DND-41 (cell line): ENCODE data around the gene SMC1B.

Source experiments
- ATAC-seq: fragments of 200-7000 bp; cut with Tn5 transposase; 3 replicates; pipeline ENCODE4 v1.9.1; 2021; ENCODE audit warnings: low read depth; ENCODE audit not compliant: insufficient read depth
- DNase-seq: peaks from one replicate; pipeline ENCODE4 v3.0.0-alpha.2; 2020
- H2AFZ ChIP-seq: 2 replicates; pipeline ENCODE4 v1.6.0; 2012; ENCODE audit warnings: low read depth, low read length
- H3K27ac ChIP-seq: 2 replicates; pipeline ENCODE4 v1.5.1; 2012; ENCODE audit warnings: low read length, inconsistent platforms
- H3K27me3 ChIP-seq: fragments of 200-600 bp; sonication (generic); 2 replicates; pipeline ENCODE4 v1.6.0; 2012; ENCODE audit warnings: low read length, mild to moderate bottlenecking, inconsistent platforms; ENCODE audit not compliant: insufficient read depth, poor library complexity
- H3K36me3 ChIP-seq: 2 replicates; pipeline ENCODE4 v1.5.1; 2012; ENCODE audit warnings: low read length, inconsistent platforms; ENCODE audit not compliant: insufficient read depth
- H3K4me1 ChIP-seq: 2 replicates; pipeline ENCODE4 v1.5.1; 2012; ENCODE audit warnings: mild to moderate bottlenecking, low read length; ENCODE audit not compliant: insufficient read depth
- H3K4me2 ChIP-seq: 2 replicates; pipeline ENCODE4 v1.6.0; 2012; ENCODE audit warnings: mild to moderate bottlenecking, moderate library complexity, low read length, inconsistent platforms; ENCODE audit not compliant: insufficient read depth
- H3K4me3 ChIP-seq, 2 experiments: fragments of 200-600 bp in 1 of 2; shearing (Covaris generic) in 1 of 2; 2 replicates each; pipeline ENCODE4 v1.5.1; 2012 to 2016; ENCODE audit warnings: inconsistent platforms in 2 of 2, low read length in 2 of 2, mild to moderate bottlenecking in 2 of 2, low read depth in 1 of 2, moderate library complexity in 1 of 2
- H3K79me2 ChIP-seq: 2 replicates; pipeline ENCODE4 v1.6.0; 2012; ENCODE audit warnings: low read length, inconsistent platforms; ENCODE audit not compliant: insufficient read depth
- H3K9ac ChIP-seq: 2 replicates; pipeline ENCODE4 v1.6.0; 2012; ENCODE audit warnings: low read depth, mild to moderate bottlenecking, inconsistent platforms, low read length, moderate library complexity
- H3K9me3 ChIP-seq: 2 replicates; pipeline ENCODE4 v1.5.1; 2012; ENCODE audit warnings: low read length, moderate library complexity, mild to moderate bottlenecking, inconsistent platforms; ENCODE audit not compliant: insufficient read depth, severe bottlenecking
- H4K20me1 ChIP-seq: 2 replicates; pipeline ENCODE4 v1.6.0; 2012; ENCODE audit warnings: low read length; ENCODE audit not compliant: insufficient read depth
- EZH2 ChIP-seq: IDR thresholded peaks from 3 replicates; pipeline ENCODE4 v1.6.1; 2012; ENCODE audit warnings: borderline replicate concordance, low read depth, mild to moderate bottlenecking, moderate library complexity, low read length, inconsistent platforms; ENCODE audit not compliant: severe bottlenecking
- TF ChIP-seq, protein P1 (sequence below): IDR thresholded peaks from 2 replicates; pipeline ENCODE4 v1.5.1; 2012; ENCODE audit warnings: borderline replicate concordance, low read length, moderate library complexity, mild to moderate bottlenecking; ENCODE audit not compliant: poor library complexity, severe bottlenecking; ENCODE audit errors: extremely low read depth

The SMC1B gene

DNA sequence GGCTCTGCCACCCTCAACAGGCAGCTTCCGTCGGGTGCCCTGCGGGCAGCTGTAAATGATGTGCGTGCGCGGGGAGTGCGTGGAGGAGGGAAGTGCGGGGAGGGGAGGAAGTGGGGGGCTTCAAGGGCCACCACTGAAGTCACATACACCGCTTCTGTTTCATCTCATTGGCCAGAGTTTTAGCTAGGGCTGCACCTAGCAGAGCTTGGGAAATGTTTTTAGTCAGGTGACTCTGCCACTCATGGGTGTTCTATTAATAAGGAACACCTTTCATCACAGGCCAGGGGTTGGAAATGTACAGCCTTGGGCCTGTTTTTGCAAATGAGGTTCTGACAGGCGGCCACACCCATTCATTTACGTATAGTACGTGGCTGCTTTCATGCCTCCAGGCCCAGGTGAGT is 89.1 kb downstream of the SMC1B start:
- Histone ChIP-seq H3K4me3 (no peak overlapping the region), H2AFZ (no peak overlapping the region), H4K20me1 (peaks cover 16% of the 10 kb centered on the region), H3K4me2 (no peak overlapping the region), H3K9me3 (no peaks in the 10 kb centered on the region), H3K9ac (no peak overlapping the region), H3K36me3 (peaks cover 51% of the 10 kb centered on the region), H3K27me3 (no peaks in the 10 kb centered on the region), H3K27ac (no peak overlapping the region), H3K79me2 (peaks cover 20% of the 10 kb centered on the region), H3K4me1 (peaks cover 2% of the 10 kb centered on the region)
- no peak for DNase-seq
- ATAC-seq: no peak
- TF ChIP-seq, protein P1, sequence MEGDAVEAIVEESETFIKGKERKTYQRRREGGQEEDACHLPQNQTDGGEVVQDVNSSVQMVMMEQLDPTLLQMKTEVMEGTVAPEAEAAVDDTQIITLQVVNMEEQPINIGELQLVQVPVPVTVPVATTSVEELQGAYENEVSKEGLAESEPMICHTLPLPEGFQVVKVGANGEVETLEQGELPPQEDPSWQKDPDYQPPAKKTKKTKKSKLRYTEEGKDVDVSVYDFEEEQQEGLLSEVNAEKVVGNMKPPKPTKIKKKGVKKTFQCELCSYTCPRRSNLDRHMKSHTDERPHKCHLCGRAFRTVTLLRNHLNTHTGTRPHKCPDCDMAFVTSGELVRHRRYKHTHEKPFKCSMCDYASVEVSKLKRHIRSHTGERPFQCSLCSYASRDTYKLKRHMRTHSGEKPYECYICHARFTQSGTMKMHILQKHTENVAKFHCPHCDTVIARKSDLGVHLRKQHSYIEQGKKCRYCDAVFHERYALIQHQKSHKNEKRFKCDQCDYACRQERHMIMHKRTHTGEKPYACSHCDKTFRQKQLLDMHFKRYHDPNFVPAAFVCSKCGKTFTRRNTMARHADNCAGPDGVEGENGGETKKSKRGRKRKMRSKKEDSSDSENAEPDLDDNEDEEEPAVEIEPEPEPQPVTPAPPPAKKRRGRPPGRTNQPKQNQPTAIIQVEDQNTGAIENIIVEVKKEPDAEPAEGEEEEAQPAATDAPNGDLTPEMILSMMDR: no peak
- TF ChIP-seq EZH2: no peak

DNA sequence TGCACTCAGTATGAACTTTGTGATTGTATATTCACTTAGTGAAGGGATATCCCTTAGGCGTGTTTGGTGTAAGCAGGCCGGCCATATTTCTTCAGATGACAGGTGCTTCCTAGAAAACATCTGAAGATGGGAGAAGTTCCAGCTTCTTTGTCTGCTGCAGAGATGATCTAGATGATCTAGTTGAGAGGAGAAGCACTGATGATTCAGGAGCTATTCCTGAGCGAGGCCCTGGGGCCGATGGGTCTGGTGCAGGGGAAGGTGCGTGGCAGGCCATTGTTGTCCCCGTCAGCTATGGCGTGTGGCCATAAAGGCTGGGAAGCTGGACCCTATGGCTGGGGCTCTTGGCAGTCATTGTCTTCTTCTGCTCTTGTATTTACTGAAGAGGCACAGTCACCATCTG is 89.7 kb downstream of the SMC1B start:
- Histone ChIP-seq H3K27ac (no peak overlapping the region), H3K27me3 (no peaks in the 10 kb centered on the region), H3K4me2 (no peak overlapping the region), H3K9ac (no peak overlapping the region), H3K36me3 (peaks cover 48% of the 10 kb centered on the region), H3K4me3 (no peak overlapping the region), H3K79me2 (peaks cover 25% of the 10 kb centered on the region), H3K4me1 (peaks cover 8% of the 10 kb centered on the region), H4K20me1 (peaks cover 17% of the 10 kb centered on the region), H2AFZ (no peak overlapping the region), H3K9me3 (no peaks in the 10 kb centered on the region)
- TF ChIP-seq, protein P1: no peak
- TF ChIP-seq EZH2: no peak
- ATAC-seq: no peak
- no peak for DNase-seq

DNA sequence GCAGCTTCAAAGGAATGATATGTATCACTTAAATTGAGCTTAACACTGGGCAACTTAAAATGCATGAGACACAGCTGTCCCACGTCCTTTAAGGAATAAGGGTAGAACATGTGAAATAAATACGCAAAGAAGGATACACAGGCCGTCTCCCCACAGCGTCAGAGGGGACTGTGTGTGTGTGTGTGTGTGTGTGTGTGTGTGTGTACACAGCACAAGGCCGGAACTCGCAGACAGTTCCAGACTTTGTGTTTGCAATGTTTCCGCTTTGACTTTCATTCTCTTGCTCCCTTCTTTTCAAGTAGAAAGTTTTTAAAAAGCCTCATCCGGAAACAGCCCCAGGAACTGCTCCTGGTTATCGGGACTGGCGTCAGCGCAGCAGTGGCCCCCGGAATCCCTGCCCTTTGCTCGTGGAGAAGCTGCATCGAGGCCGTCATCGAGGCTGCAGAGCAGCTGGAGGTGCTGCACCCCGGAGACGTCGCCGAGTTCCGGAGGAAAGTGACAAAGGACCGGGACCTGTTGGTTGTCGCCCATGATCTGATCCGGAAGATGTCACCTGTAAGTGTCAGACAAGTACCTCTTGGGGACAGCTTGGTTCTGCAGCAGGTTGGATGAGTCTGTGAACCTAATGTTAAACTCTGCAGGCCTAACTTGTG is 90.4 kb downstream of the SMC1B start:
- ATAC-seq: no peak
- Histone ChIP-seq H2AFZ (no peak overlapping the region), H3K36me3 (peaks cover 43% of the 10 kb centered on the region), H3K9ac (no peak overlapping the region), H3K9me3 (no peaks in the 10 kb centered on the region), H3K4me3 (no peak overlapping the region), H3K27ac (no peak overlapping the region), H4K20me1 (peaks cover 21% of the 10 kb centered on the region), H3K4me1 (peaks cover 15% of the 10 kb centered on the region), H3K79me2 (peaks cover 30% of the 10 kb centered on the region), H3K27me3 (no peaks in the 10 kb centered on the region), H3K4me2 (no peak overlapping the region)
- DNase-seq: no peak
- no peak for TF ChIP-seq EZH2
- TF ChIP-seq, protein P1: no peak

DNA sequence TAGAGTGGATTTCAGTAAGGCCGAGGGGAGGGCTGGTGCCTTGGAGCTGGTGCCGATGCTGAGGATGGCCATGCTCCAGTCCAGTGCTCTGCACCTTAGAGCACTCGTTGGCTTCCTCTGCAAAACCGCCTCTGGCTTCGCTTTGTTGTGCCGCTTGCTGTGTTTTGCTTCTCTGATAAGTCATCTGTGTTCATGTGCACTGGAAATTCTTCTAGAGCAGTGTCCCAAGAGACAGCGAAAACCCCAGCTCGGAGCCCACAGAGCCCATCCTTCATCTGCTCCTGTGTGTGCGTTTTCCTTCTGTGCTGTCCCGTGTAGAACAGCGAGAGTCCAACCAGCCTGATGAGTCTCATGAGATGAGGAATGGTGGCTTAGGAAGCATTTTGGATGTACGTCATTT is 91.6 kb downstream of the SMC1B start:
- H3K36me3 ChIP-seq: peaks cover 36% of the 10 kb centered on the region
- no peak overlapping the region for H3K9ac ChIP-seq
- H3K9me3 ChIP-seq: no peaks in the 10 kb centered on the region
- DNase-seq: no peak
- peaks cover 36% of the 10 kb centered on the region for H3K79me2 ChIP-seq
- peaks cover 24% of the 10 kb centered on the region for H3K4me1 ChIP-seq
- H3K27me3 ChIP-seq: no peaks in the 10 kb centered on the region
- H3K4me2 ChIP-seq: no peak overlapping the region
- no peak overlapping the region for H3K27ac ChIP-seq
- no peak overlapping the region for H2AFZ ChIP-seq
- peaks cover 25% of the 10 kb centered on the region for H4K20me1 ChIP-seq
- ATAC-seq: no peak
- TF ChIP-seq, protein P1: no peak
- no peak for TF ChIP-seq EZH2
- no peak overlapping the region for H3K4me3 ChIP-seq
